Lung microvascular endothelial cell (primary cell): ENCODE data around the gene ZNF516. TPM values are rescaled to one million over a fixed set of nuclear protein-coding genes. Genes with fewer than 3 reads are reported as not detected.
"Not testable (repeated sequence)": the region's sequence is repeated elsewhere in the genome, so short reads cannot be mapped to it uniquely, and the experiment has no call there.

ENCODE experiments used
- DNase-seq, 2 donors: peaks; one replicate each; pipeline versions ENCODE4 v3.0.0 to v3.0.0-alpha.2; 2010; ENCODE audit warnings: low read depth in 2 of 2
- total RNA-seq: library from RNA; depleted of rRNA; stranded (reverse); fragments of >200 nt; gene quantifications from 2 replicates; pipeline ENCODE4 v1.2.1, GENCODE V29; 2014

The ZNF516 gene
- total RNA-seq, 1 donor from 2014 or later: 12.7 TPM

DNA sequence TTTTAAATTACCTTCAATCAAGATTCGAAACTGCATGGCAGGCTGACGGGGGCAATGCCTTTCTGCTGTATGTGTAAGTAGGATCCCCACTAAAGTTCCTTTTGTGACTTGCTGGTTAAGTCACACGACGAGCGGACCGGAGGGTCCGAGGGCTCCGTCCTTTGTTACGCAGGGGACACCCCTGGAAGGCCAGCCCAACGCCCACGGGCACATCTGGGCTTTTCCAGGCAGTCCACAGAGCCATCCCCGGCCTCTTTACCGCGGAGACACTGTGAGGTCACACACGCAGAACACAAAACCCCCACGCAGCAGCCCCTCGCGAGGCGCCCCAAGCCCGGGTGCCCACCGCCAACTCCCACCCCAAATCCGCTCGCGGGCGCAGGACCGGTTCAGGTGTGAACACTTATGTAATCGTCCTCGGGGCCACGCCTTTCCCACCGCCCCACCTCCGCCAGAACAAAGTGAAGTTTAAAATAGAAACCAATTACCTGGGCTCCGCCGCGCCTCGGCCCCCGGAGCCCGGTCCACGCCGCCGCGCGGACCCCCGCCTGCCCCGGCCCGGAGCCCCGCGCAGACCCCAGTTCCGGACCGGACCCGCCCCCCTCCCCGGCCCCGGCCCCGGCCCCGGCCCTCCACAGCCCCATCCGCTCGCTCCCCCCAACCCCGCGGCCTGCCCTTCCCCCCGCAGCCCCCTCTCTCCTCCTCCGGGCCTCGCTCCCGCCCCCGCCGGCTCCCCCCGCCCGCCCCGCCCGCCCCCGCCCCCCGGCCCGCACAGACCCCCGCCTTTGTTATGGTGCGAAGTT, 4.2 kb downstream of the ZNF516 start:
- peak in 1 of 2 donors; percentile 42 for DNase-seq

DNA sequence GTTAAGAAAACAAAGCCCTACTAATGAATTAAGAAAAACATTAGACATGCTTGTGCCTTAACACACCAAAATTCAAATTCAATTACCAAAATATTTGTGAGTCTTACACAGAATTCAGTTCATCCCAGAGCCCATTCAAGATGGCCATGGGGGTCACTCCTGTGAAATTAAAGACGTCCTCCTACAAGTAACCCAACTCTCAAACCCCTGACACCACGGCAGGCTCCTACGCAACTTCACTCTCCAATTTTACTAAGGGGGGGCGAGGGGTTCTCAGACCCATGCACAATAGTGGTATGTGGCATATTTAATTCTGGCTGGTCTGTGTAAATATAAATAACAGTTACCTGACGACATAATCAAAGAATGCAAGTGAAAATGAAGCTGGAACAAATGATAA, 5.0 kb downstream of the ZNF516 start:
- no peak for DNase-seq

DNA sequence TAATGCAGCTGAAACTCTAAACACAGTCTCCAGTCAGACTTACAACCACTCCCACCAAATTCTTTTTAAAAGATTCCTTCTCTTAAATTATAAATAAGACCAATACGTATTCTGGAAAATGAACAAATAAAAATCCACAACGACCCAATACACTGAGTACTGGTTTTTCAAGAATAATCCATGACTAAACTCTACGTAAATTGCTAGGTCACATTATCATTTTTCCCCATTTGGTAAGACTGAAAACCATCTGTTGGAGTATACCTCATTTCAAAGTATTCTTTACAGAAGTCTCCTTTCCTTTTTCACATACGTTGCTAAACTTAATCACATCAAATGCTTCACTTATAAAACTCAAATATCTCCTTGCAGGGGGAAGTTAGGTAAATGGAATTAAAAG, 6.0 kb downstream of the ZNF516 start:
- DNase-seq: no peak

DNA sequence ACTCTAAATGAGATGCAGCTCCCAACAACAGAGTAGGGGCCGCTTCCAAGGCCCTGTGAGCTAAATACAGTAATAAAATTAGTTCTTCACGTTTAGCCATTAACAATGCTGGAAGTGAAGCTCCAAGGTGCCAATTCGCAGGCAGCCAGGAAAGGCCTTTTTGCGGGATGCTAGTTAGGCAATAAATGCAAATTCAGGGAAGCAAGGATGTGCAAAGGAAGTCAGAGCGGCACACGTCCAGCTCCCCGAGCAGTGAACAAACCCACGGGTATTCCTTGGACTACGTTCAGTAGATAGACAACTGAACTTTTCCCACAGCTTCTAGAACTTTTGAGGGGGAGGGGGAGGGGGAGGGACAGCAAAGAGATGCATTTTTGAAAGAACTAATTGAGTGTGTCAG, 6.9 kb downstream of the ZNF516 start:
- DNase-seq: no peak

DNA sequence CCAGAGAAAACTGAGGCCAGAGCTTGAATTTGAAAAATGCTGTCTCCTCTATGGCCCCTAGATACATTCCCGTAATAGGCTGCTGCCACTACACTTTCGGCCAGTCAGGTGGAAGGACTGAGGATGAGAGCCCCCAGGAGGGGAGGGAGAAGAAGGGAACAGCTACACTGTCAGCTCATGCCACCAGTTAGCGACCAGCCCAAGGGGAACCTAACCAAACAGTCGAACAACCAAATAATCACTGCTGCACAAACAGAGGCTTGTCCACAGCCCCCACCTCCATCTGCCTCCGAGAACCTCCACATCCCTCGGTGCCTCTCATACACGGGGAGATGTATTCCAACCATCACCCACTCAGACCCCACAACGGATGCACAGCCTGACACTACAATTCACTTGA, 7.3 kb downstream of the ZNF516 start:
- no peak for DNase-seq

DNA sequence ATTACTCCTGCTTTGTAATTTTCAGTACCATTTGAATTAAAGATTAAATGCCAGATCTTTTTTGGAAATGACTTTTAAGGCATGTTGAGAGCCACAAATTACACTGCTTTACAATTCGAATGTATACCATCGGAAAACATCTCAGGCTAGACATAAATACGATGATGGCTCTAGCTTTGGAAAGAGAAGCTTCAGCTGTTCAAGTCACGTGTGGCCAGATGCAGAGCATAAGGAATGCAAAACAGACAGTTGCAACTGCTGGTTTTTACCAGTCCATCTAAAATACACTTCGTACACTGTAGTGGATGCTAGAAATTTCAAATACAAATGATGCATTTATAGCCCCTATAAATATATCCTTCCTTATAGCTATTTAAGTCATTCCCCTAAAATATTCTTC, 8.0 kb downstream of the ZNF516 start:
- no peak for DNase-seq

DNA sequence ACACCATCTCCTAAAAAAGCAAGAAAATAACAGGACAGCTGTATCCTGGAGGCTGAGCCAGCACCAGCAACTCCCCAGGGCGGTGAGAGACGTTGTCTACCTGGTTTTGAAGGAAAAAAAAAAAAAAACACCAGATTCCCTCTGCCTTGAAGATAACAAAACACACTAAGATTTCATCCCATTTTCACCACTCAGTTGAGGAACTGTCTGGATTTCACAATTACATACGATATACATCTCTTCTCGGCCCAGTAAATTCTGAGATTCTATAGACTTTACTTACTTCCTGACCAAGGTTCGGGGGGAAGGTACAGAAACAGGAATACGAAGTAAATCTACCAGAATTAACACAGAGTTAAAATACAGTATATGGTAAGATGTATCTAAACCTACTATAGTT, 8.5 kb downstream of the ZNF516 start:
- DNase-seq: no peak

DNA sequence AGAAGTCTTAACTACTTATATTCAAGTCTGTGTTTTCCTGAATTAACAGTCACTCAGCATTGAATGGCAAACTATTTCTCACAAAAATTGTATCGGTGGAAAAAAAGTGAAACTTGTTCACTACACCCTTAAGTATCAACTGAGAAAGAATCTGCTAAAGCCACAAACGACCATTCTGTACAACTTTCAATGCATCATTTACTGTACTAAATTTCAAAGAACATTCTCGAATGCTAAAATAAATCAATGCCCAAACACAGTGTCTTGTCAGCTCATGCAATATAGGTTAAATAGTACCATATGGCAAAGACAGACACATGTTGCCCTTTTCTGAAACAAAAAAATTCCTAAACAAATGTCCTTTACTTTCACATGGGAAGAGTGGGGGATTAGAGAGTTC, 9.0 kb downstream of the ZNF516 start:
- no peak for DNase-seq

DNA sequence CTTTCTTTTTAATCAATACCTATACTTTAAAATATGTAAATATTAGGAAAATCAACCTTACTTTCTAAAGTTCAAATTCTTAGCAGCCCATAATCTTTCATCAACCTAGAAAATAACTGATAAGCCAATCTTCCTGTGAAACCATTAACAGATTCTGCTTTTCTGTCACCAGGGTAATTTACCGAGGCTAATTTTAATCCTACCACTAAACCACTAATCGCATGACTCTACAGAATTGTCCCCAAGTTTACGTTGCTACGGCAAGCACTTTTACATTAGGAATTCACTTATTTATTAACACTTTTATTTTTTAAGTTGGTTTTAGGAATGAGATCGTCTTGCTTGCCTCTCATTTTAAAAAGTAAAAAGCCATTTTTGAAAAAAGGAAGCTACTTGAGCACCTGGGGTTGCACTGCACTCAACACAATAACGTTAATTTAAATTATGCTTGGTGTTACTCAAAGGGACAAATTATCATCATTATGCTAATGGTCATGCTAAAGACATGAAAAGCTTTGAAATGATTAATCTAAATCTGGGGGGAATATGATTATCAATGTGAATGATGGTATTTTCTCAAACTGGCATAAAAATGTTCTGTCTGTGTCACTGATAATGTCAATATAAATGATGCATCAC, 10.2 kb downstream of the ZNF516 start:
- no peak for DNase-seq

DNA sequence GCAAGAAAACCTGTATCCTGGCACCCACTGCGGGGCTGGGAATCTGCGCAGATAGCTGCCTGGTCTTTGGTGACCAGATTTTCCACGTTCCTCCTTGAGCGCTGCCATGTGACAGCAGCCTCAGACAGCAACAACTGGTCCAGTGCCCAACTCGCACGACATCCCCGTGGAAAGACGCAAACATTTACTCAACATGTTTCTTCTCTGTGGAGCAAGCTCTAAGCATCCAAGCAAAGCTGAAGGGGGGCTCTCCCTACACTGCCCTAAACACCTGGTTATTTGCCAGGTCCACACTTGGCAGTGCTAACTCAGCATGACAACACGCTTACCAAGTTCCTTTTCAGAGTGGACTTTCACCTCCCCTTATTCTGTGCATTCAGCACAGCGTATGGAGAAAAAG, 11.3 kb downstream of the ZNF516 start:
- no peak for DNase-seq

DNA sequence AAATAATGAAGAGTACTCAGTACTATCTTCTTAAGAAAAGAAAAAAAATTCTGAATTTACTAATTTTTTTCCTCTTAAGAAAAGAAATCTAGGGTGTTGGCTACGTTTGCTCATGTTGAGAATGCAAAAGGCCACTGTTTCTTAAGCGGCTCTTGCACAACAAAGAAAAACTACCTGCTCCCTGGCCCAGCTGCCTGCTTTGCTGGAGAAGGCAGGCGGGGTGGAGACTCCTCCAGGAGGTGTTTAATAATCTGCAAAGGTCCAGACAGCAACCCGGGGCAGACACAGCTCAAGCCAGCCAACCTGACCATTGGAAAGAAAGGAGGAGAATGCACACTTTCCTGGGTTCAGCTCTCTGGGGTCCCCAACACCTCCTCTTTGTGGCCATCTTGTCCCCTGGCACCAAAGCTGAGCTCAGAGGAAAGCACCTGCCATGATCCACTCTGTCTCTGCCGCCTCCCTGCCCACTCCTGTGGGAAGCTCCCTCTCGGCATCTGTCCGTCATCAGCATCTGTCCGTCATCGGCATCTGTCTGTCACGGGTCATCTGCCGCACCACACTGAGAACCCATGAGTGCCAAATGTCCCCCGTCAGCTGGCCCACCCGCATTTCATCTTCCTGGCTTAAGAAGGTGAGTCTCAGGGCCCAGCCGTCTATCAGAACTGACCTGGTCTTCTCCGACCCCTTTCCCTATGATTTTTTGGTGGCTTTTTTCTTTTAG, 11.9 kb downstream of the ZNF516 start:
- DNase-seq: no peak

DNA sequence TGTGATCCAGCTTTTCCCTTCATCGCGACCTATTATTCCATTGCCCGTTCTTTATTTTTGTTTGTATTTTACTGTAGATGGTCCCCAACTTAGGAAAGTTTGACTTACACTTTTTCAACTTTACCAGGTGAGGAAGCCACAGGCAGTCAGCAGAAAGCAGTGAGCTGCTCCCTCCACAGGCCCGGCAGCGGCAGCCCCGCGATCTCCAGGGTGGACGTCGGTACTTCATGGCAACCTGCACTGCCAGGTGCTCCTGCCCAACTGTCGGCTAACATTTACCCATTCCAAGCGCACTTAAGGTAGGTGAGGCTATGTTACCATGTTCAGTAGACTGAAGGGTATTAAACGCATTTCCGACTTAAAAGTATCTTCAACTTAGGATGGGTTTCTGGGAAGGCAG, 12.8 kb downstream of the ZNF516 start:
- no peak for DNase-seq

DNA sequence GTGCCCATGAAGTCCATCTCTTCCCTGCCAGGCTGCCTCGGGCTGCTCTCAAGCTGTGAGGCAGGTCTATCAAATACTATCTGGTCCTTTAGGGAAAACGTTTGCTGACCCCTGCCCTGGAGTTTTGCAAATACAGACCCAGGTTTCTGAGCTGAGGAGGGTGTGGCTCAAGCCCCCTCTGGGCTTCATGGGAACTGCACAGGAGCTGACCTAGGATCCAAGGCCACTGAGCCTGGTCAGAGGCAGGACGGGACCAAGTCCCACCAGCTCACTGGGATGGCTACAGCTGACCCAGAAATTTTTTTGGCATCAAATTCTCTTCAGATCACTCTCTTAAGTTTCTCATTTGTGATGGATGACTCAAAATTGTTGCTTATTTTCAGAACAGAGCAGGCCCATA, 14.1 kb downstream of the ZNF516 start:
- DNase-seq: no peak

DNA sequence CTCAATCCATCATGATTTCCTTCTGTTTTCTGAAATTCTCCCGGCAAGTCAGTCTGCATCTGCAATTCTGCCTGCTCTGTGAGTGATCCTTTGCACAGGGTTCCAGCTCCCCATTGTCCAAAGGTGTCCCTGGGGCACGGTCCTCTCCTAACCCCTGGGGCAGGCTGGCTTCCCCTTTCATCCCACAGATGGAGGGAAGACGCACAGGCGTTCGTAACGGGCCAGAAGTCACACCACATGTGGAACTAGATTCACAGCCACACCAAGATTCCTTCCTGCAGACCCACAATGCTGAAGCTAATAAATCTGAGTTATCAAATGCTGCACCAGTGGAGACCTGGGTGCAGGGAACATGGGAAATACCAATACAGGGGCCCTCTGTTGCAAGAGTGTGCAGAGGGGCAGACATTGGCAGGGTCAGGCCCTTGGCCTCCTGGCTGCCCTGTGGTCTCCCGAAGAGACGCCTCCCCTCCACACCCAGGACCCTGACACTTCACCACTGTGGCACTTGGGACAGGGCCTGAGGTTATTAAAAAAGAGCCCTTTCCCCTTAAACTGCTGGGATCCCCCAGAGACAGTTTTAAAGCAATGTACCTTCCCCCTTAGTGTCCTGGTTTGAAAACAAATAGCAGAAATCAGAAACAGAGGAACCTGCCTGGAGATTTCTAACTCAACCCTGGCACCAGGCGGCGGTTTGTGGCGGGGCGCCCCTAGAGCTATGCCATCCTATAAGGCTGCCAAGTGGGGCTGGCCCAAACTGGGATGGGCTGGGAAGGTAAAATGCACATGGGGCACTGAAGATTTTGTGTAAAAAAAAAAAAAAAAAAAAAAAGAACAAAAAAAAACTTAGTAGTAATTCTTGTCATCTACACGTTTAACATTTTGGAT, 15.4 kb downstream of the ZNF516 start:
- no peak for DNase-seq

DNA sequence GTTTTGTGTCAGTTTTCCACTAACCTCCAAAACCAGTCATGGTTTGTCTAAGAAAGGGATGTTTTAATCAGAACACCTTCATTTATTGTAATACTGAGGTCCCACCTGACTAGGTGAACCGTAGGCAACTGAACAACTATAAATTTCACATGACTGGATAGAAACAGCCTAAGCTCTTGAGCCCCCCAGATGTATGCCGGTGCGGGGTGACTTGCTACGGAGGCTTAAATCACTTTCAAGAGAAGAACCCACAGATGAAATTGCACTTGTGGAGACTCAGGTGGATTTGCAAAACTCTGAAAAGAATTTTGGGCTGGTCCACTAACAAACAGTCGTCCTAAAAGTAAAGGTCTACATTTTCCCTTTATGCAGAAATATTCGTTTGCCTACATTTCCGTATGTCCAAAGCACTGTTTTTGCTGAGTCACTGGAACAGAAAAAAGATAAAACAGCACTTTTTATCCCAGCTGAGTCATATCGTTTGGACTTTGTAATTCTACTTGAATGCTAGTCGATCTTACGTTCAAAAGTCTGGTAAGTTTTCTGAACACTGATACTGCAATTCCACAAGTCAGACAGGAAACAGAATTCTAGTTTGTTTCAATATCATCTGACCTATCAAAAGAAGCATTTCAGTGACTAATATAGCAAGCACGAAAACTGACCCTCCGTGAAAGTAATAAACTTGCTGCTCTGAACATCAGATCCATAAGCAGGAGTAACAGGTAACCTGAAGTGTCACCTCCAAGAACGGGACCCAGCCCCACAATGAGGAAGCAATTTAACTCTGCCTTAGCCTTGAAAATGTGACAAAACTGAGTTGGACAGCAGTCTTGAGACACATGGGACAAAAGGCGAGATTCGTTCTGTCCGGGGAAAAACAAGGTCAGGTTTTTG, 18.1 kb downstream of the ZNF516 start:
- DNase-seq: peak; percentile 73 to 74

DNA sequence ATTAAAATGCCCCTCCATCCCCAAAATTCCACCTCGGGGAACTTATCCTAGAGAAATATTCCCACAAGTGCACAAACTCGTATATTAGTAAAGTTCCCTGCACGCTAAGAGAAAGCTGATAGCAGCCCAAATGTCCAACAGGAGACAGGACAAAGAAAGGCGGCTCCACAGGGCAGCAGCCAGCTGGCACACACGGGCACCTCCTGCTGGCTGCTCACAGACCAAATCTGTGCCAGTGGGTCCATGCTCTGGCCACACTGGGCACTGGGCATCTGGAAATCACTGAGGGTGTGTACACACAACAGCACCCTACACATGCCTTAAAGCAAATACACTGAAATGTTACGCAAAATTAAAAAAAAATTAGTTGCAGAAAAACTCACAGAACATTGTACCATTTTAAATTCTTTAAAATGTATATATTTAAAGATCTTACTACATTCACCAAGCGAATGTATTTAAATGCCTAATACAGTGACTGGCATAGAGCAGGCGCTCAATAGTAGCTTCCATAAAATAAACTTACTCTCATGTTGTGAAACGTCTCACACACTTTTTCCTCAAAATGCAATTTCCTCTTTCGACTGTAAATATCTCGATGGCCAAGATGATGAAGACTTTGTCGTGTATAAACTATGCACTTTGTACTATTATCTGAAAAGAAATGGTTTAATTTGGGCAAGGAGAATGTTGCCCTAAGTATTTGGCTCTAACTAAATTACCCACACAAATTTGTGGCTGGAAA, 19.4 kb downstream of the ZNF516 start:
- DNase-seq: no peak

DNA sequence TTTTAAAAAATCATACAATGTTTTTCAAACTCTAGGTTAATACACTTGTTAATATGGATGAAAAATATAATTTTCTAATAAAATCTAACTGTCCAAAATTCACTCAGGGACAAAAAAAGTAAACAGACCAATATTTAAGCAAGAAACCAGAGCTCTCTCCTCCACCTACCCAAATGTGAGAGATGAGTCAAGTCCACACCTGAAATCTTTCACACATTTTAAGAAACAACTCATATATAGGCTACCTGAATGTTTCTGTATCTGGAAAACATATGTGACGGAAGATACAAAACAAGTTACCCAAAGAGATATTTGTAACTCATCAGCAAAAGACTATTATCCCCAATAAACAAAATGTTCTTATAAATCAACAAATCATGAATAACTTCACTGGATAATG, 20.2 kb downstream of the ZNF516 start:
- DNase-seq: no peak

DNA sequence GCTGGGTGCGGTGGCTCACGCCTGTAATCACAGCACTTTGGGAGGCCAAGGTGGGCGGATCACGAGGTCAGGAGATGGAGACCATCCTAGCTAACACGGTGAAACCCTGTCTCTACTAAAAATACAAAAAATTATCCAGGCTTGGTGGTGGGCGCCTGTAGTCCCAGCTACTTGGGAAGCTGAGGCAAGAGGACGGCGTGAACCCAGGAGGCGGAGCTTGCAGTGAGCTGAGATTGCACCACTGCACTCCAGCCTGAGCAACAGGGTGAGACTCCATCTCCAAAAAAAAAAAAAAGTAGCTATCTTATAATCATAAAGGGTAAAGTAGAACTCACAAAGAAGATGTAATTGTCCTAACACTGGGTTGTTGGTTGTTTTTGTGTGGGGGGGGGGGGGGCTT, 21.5 kb downstream of the ZNF516 start:
- not testable (repeated sequence) for DNase-seq

DNA sequence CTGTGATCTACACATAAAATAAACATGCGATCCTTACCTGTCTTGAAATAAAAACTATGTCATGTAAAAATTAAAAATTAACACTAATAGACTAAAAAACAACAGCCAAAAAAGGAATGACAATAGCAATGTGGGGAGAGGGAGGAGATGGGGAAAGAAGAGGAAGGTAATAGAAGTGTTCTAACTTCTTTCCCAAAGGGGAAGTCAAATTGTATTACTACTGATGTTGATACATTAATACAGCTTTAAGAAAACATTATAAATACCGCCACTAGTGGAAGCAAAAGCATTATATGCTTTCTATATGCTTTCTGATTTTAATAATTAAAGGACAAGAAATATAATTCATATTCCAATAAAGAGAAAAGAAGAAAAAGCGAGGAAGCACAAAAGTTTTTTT, 22.2 kb downstream of the ZNF516 start:
- DNase-seq: no peak

DNA sequence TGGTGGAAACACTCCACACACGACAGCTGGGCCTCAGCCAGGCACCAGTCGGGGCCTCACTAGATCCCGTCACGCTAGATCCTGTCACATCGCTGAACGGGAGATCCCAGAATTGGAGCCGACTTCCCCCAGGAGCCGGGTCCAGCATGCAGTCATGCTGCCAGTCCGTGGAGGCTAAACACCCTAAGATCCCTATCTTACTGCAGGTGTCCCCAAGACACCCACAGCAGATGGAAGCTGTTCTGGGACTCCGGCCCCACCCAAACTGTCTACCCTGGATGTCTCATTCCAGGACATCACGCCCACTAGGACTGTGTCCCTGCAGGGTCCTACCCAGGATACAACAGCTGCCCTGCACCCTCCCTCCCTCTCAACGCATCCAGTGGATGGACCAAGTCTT, 23.4 kb downstream of the ZNF516 start:
- DNase-seq: no peak
